Cardiac muscle cell (in vitro differentiated cells and primary cell): Measurements from ENCODE around the gene TRPC4AP. TPM values are rescaled to one million over a fixed set of nuclear protein-coding genes. Genes with fewer than 3 reads are reported as not detected.

Experiments used
- DNase-seq, 2 donors: peaks; one replicate each; pipeline versions ENCODE4 v3.0.0 to v3.0.0-alpha.2; 2010 to 2017; ENCODE audit warnings: low read depth in 1 of 2, low spot score in 1 of 2
- H3K27ac ChIP-seq: fragments of 200-600 bp; sonication (generic); 2 replicates; pipeline ENCODE4 v1.5.1; 2016
- H3K27me3 ChIP-seq: fragments of 200-600 bp; sonication (generic); 2 replicates; pipeline ENCODE4 v1.6.0; 2016; ENCODE audit warnings: control low read depth
- H3K36me3 ChIP-seq: fragments of 200-600 bp; sonication (generic); 2 replicates; pipeline ENCODE4 v1.5.1; 2016; ENCODE audit warnings: control low read depth
- H3K4me1 ChIP-seq: fragments of 200-600 bp; sonication (generic); 2 replicates; pipeline ENCODE4 v1.8.1; 2017; ENCODE audit warnings: low read depth, mild to moderate bottlenecking, mixed run types
- H3K4me3 ChIP-seq: fragments of 200-600 bp; sonication (generic); 2 replicates; pipeline ENCODE4 v1.5.1; 2016; ENCODE audit warnings: mild to moderate bottlenecking
- H3K9me3 ChIP-seq: fragments of 200-600 bp; sonication (generic); 2 replicates; pipeline ENCODE4 v1.5.1; 2017; ENCODE audit warnings: low read depth, mild to moderate bottlenecking, control low read depth
- polyA plus RNA-seq: library from polyadenylated mRNA; unstranded; fragments of >200 nt; fragmentation: Nextera tagmentation; extraction: Ambion mirVana; gene quantifications from 2 replicates; pipeline ENCODE4 v1.2.1, GENCODE V29; 2016
- total RNA-seq: library from RNA; depleted of rRNA; stranded (reverse); fragments of >200 nt; gene quantifications from 2 replicates; pipeline ENCODE4 v1.2.3, GENCODE V29; 2016
- TF ChIP-seq, protein P1 (sequence below): IDR thresholded peaks from 2 replicates; pipeline ENCODE4 v1.5.1; 2012; ENCODE audit warnings: low read depth, mild to moderate bottlenecking, low read length

TRPC4AP gene
- total and polyA plus RNA-seq, 2 experiments from 2014 or later = 120 to 123 TPM

DNA sequence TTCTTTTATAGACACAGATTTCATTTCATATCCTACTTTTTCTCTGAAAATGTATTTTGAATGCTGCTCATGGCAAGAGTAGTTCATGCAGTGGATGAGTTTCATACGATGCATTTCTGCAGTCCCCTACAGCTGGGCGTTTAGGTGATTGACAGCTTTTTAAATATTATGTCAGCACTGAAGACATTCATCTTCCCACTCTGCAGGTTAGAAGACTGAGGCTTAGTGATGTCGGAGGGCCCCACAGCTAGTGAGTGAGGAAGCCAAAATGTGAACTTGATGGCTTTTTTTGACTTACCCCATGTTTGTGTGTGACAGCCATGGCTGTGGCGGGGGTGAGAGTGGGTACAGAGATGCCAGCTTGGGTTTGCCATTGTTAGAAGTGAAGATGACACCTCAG is 103.5 kb downstream of the TRPC4AP start:
- H3K9me3 ChIP-seq = no peaks in the 10 kb centered on the region
- no peak overlapping the region for H3K27ac ChIP-seq
- no peaks in the 10 kb centered on the region for H3K4me1 ChIP-seq
- no peak overlapping the region for H3K4me3 ChIP-seq
- no peak for DNase-seq
- peaks cover 24% of the 10 kb centered on the region for H3K36me3 ChIP-seq
- H3K27me3 ChIP-seq = no peaks in the 10 kb centered on the region
- TF ChIP-seq, protein P1, sequence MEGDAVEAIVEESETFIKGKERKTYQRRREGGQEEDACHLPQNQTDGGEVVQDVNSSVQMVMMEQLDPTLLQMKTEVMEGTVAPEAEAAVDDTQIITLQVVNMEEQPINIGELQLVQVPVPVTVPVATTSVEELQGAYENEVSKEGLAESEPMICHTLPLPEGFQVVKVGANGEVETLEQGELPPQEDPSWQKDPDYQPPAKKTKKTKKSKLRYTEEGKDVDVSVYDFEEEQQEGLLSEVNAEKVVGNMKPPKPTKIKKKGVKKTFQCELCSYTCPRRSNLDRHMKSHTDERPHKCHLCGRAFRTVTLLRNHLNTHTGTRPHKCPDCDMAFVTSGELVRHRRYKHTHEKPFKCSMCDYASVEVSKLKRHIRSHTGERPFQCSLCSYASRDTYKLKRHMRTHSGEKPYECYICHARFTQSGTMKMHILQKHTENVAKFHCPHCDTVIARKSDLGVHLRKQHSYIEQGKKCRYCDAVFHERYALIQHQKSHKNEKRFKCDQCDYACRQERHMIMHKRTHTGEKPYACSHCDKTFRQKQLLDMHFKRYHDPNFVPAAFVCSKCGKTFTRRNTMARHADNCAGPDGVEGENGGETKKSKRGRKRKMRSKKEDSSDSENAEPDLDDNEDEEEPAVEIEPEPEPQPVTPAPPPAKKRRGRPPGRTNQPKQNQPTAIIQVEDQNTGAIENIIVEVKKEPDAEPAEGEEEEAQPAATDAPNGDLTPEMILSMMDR = no peak

- Histone ChIP-seq H3K27me3 (no peaks in the 10 kb centered on the region), H3K36me3 (peaks cover 16% of the 10 kb centered on the region), H3K9me3 (no peaks in the 10 kb centered on the region), H3K27ac (no peak overlapping the region), H3K4me3 (no peak overlapping the region), H3K4me1 (no peaks in the 10 kb centered on the region)
- peak in 1 of 2 donors; percentile 19 for DNase-seq
- TF ChIP-seq, protein P1 = no peak
These were observed 104.4 kb downstream of the TRPC4AP start for GRCh38 chr20:34988191-34988540.

DNA sequence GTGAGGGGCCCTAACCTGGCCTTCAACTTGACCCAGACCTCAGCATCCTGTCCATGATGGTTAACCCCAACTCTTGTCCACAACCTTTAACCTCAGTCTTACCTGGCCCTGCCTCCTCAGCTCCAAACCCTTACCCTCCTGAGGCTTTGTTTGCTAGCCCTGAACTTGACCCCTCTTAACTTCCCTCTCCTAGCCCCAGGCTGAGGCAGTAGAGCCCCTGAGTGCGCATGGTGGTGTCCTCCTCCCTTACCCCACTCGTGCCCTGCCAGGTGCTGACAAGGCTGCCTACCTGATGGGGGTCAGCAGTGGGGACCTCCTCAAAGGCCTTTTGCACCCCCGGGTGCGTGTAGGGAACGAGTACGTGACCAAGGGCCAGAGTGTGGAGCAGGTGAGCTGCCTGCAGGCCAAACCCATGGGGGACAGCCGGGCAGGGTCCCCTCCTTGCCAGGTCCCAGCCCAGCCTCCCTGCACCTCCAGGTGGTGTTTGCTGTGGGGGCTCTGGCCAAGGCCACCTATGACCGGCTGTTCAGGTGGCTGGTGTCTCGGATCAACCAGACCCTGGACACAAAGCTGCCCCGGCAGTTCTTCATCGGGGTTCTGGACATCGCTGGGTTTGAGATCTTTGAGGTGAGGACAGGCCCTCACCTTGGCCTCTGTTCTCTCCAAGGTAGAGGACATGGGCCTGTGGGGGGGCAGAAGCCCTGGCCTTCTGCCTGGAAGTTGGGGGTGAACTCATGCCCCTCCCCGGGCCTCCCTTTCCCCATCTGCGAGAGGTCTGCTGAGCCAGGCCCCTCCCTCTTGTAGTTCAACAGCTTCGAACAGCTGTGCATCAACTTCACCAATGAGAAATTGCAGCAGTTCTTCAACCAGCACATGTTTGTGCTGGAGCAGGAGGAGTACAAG is 105.1 kb downstream of the TRPC4AP start:
- Histone ChIP-seq H3K36me3 (peaks cover 12% of the 10 kb centered on the region), H3K27ac (peak overlapping the region; percentile 49), H3K27me3 (no peaks in the 10 kb centered on the region), H3K4me3 (no peak overlapping the region), H3K9me3 (no peaks in the 10 kb centered on the region), H3K4me1 (no peaks in the 10 kb centered on the region)
- TF ChIP-seq, protein P1 = no peak
- no peak for DNase-seq

DNA sequence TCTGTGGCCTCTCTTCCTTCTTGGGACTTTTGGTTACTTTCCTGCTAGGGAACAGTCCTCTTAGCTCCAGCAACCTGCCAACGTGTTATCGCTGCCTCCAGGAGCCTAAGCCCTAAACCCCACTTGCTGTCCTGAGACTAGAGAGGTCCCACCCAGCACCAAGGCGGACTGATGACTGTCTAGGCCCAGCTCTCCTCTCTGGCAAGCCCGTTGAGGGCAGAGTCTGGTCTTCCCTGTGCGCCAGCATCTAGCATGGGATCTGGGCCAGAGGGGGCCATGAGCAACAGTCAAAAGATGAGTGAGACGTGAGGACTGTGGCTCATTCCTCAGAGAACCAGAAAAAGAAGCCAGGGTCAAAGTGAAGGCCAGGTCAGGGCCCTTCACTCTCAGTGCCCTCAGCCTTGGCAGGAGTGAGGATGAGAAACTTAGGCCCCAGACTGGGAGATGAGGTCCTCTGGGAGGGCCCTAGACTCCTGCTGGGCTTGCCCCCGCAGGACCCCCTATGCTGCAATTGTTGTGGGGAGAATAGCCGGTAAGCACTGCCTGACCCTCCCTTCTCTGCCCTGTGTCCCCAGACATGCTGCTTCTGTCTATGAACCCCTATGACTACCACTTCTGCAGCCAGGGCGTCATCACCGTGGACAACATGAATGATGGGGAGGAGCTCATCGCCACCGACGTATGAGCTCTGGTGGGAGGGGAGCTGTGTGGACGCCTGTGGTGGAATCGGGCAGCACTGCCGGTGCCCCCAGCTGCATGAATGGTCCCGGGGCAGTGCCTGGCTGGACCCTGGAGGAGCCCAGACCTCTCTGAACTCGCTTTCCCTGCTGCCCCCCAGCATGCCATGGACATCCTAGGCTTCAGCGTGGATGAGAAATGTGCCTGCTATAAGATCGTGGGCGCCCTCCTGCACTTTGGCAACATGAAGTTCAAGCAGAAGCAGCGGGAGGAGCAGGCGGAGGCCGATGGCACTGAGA is 106.0 kb downstream of the TRPC4AP start:
- H3K4me1 ChIP-seq = no peaks in the 10 kb centered on the region

More for the DNA sequence above, 106.0 kb downstream of the TRPC4AP start:
- no peaks in the 10 kb centered on the region for H3K9me3 ChIP-seq
- no peak for DNase-seq
- H3K27ac ChIP-seq = peak overlapping the region; percentile 49
- TF ChIP-seq, protein P1 = no peak
- H3K27me3 ChIP-seq = no peaks in the 10 kb centered on the region
- no peak overlapping the region for H3K4me3 ChIP-seq
- peaks cover 12% of the 10 kb centered on the region for H3K36me3 ChIP-seq
